Skeletal muscle satellite cell (primary cell): ENCODE results near the gene NLRP5.
"Not testable (repeated sequence)": the region's sequence is repeated elsewhere in the genome, so short reads cannot be mapped to it uniquely, and the experiment has no call there.

Experiments used
- H3K27me3 ChIP-seq: 2 replicates; pipeline ENCODE4 v1.7.0; 2013; ENCODE audit warnings: low read length; ENCODE audit not compliant: control insufficient read depth, insufficient read depth
- H3K36me3 ChIP-seq: 2 replicates; pipeline ENCODE4 v1.7.0; 2013; ENCODE audit warnings: mild to moderate bottlenecking, control low read depth, low read length; ENCODE audit not compliant: insufficient read depth
- H3K4me1 ChIP-seq: 2 replicates; pipeline ENCODE4 v1.7.0; 2013; ENCODE audit warnings: low read length; ENCODE audit not compliant: control insufficient read depth, insufficient read depth
- H3K4me2 ChIP-seq: 2 replicates; pipeline ENCODE4 v1.7.0; 2013; ENCODE audit warnings: mild to moderate bottlenecking, low read length
- H3K4me3 ChIP-seq: 2 replicates; pipeline ENCODE4 v1.7.0; 2013; ENCODE audit warnings: low read length
- H3K9ac ChIP-seq: 2 replicates; pipeline ENCODE4 v1.7.0; 2013; ENCODE audit warnings: mild to moderate bottlenecking, low read depth, low read length, moderate library complexity
- H3K9me3 ChIP-seq: replicated peaks from 2 replicates; pipeline ENCODE4 v1.7.0; 2013; ENCODE audit warnings: mild to moderate bottlenecking, control low read depth, low read length

NLRP5 gene

DNA sequence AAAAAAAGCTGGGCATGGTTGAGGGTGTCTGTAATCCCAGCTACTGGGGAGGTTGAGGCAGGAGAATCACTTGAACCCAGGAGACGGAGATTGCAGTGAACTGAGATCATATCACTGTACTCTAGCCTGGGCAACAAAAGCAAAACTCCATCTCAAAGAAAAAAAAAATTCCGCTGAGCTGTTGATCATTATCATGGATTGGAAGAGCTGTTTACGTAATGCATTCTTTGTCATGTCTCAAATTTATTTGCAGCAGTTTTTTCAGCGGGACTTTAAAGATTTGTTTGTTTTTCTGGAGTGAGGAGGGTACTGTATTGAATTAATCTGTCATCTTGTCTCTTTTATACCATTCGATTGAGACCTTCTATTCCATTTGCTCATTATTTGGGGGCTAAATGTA lies 4.3 kb downstream of the NLRP5 start:
- Histone ChIP-seq H3K9me3 (peaks cover 2% of the 10 kb centered on the region), H3K36me3 (no peaks in the 10 kb centered on the region), H3K4me3 (no peak overlapping the region), H3K4me1 (no peaks in the 10 kb centered on the region), H3K9ac (no peak overlapping the region), H3K4me2 (no peak overlapping the region), H3K27me3 (no peaks in the 10 kb centered on the region)

DNA sequence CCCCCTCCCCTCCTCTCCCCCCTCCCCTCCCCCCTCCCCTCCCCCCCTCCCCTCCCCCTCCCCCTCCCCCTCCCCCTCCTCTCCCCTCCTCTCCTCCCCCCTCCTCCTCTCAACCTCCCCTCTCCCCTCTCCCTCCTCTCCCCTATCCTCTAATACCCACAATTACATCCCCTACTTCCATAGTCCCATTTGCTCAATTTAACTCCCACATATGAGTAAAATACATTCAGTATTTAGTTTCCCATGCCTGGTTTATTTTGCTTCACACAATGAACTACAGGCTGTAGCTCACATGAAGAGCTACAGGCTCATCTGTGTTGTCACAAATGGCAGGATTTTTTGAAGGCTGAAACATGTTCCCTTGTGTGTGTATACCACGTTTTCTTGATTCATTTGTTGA lies 6.9 kb downstream of the NLRP5 start:
- Histone ChIP-seq H3K4me1 (no peaks in the 10 kb centered on the region), H3K4me3 (no peak overlapping the region), H3K36me3 (no peaks in the 10 kb centered on the region), H3K4me2 (no peak overlapping the region), H3K9ac (no peak overlapping the region), H3K27me3 (no peaks in the 10 kb centered on the region), H3K9me3 (no peaks in the 10 kb centered on the region)

DNA sequence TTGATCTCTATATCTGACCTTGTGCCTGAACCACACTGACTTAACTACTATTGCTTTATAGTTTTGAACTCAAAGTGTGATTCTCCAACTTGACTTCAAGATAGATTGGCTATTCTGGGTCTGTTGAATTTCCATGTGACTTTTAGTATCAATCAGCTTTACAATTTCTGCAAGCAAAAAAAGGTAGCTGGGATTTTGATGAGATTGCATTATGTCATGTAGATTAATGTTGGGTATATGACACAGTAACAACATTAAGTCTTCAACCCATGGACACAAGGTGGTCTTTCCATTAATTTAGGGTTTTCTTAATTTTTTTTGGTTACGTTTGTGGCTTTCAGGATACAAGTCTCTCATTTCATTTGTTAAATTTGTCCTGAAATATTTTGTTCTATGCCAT lies 28.2 kb downstream of the NLRP5 start:
- Histone ChIP-seq H3K36me3 (no peaks in the 10 kb centered on the region), H3K4me1 (no peaks in the 10 kb centered on the region), H3K4me3 (no peak overlapping the region), H3K27me3 (no peaks in the 10 kb centered on the region), H3K4me2 (no peak overlapping the region), H3K9me3 (peaks cover 5% of the 10 kb centered on the region), H3K9ac (no peak overlapping the region)

DNA sequence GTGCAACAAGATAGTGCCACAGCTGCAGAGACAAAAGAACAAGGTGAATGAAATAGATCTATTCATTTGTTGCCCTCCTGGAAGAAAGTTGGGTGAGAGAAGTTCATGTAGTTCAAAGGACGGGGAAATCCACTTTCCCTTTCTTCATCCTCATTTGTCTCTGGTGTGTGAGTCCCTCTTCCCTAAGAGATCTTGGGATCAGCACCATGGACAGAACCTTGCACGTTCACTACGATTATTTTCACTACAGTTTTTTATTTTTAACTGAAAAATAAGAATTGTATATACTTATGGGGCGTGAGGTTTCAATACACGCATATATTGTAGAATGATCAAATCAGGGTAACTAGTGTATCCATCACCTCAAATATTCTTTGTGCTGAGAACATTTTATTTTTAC lies 29.2 kb downstream of the NLRP5 start:
- Histone ChIP-seq H3K36me3 (no peaks in the 10 kb centered on the region), H3K4me2 (no peak overlapping the region), H3K4me1 (no peaks in the 10 kb centered on the region), H3K27me3 (no peaks in the 10 kb centered on the region), H3K4me3 (no peak overlapping the region), H3K9me3 (no peaks in the 10 kb centered on the region), H3K9ac (no peak overlapping the region)

DNA sequence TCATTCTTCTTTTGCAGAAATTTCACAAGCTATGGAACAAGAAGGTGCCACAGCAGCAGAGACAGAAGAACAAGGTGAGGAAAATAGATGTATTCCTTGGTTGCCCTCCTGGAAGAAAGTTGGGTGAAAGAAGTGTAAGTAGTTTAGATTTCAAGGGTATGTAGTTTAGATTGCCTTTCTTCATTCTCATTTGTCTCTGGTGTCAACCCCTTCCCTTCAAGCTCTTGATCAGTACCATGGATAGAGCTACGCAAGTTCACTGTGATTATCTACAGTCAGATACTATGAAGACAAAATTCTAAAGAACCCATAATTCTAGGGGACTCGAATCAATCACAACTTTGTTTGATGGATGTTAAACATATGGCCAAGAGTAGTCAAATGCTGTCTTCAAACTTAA lies 32.8 kb downstream of the NLRP5 start:
- not testable (repeated sequence) for H3K36me3 ChIP-seq, H3K9me3 ChIP-seq, H3K9ac ChIP-seq, H3K4me1 ChIP-seq, H3K27me3 ChIP-seq, H3K4me2 ChIP-seq, H3K4me3 ChIP-seq

DNA sequence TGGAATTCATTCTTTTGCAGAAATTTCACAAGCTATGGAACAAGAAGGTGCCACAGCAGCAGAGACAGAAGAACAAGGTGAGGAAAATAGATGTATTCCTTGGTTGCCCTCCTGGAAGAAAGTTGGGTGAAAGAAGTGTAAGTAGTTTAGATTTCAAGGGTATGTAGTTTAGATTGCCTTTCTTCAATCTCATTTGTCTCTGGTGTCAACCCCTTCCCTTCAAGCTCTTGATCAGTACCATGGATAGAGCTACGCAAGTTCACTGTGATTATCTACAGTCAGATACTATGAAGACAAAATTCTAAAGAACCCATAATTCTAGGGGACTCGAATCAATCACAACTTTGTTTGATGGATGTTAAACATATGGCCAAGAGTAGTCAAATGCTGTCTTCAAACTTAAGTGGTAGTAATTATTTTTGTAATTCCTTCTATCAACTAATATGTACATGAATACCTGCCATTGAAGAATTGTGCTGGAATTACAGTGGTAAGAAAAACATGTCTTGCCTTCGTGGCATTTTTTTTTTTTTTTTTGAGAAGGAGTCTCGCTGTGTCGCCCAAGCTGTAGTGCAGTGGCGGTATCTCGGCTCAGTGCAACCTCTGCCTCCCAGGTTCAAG lies 33.9 kb downstream of the NLRP5 start:
- not testable (repeated sequence) for H3K36me3 ChIP-seq, H3K9me3 ChIP-seq, H3K27me3 ChIP-seq, H3K4me3 ChIP-seq, H3K4me1 ChIP-seq, H3K9ac ChIP-seq, H3K4me2 ChIP-seq

DNA sequence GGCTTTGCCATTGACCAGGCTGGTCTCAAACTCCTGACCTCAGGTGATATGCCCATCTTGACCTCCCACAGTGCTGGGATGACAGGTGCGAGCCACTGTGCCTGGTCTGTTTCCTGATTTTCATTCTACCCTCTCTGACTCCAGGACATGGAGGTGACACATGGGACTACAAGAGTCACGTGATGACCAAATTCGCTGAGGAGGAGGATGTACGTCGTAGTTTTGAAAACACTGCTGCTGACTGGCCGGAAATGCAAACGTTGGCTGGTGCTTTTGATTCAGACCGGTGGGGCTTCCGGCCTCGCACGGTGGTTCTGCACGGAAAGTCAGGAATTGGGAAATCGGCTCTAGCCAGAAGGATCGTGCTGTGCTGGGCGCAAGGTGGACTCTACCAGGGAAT lies 40.2 kb downstream of the NLRP5 start:
- Histone ChIP-seq H3K27me3 (no peaks in the 10 kb centered on the region), H3K4me1 (no peaks in the 10 kb centered on the region), H3K9me3 (peaks cover 5% of the 10 kb centered on the region), H3K4me2 (no peak overlapping the region), H3K4me3 (no peak overlapping the region), H3K36me3 (no peaks in the 10 kb centered on the region), H3K9ac (no peak overlapping the region)

DNA sequence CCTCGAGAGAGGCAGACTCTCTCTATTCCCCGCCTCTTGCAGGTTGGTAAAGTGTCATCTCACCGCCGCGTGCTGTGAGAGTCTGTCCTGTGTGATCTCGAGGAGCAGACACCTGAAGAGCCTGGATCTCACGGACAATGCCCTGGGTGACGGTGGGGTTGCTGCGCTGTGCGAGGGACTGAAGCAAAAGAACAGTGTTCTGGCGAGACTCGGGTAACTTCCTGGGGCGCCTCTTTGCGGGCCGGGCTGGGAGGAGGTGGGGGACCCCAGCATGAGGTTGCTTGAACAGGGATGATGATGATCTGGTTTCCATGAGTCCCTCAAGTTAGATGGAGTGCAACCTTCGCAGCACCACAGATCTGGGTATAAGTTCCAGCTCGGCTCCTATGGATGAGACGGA lies 67.0 kb downstream of the NLRP5 start:
- H3K9ac ChIP-seq: no peak overlapping the region
- no peaks in the 10 kb centered on the region for H3K4me1 ChIP-seq
- no peaks in the 10 kb centered on the region for H3K27me3 ChIP-seq
- H3K4me3 ChIP-seq: no peak overlapping the region
- no peak overlapping the region for H3K4me2 ChIP-seq
- no peaks in the 10 kb centered on the region for H3K36me3 ChIP-seq
- H3K9me3 ChIP-seq: no peaks in the 10 kb centered on the region

DNA sequence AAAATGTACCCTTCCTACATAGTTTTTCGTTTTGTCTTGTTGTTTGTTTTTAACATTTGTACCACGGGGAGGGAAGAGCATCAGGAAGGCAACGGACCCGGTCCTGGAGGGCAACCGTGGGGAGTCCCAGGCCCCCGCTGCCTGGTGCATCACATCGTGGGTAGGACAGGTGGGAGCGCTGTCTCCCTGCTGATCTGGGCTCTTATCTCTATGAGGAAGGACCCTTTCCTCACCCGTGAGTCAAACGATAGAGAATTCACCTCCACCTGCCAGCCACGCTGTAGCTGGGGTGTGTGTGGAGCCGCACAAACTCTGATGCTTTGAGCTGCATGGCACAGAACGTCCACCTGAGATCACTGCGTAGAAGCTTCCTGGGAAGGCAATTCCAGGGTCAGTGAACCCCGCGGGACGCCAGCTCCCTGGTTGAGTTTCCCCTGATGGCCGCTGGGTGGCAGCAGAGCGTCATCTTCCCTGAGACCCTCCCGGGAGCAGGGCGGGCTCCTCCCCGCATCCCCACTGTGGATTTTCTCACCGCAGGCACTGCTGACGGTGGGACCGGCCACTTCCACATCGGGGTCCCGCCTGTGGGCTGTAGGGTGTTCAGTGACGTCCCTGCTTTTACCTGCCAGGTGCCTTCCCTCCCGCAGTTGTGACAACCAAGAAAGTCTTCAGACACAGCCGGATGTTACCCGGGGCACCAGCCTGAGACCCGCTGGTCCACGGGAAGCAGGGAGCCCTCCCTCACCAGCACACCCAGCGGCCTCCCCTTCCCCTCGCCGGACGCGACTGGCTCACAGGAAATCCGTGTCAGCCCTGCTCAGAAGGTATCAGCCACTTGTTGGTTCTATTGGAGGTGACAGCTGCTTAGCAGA lies 79.8 kb downstream of the NLRP5 start:
- Histone ChIP-seq H3K4me1 (peaks cover 3% of the 10 kb centered on the region), H3K9me3 (no peaks in the 10 kb centered on the region), H3K4me3 (peak overlapping the region; percentile 57), H3K36me3 (no peaks in the 10 kb centered on the region), H3K4me2 (peak overlapping the region; percentile 76), H3K27me3 (no peaks in the 10 kb centered on the region), H3K9ac (no peak overlapping the region)

DNA sequence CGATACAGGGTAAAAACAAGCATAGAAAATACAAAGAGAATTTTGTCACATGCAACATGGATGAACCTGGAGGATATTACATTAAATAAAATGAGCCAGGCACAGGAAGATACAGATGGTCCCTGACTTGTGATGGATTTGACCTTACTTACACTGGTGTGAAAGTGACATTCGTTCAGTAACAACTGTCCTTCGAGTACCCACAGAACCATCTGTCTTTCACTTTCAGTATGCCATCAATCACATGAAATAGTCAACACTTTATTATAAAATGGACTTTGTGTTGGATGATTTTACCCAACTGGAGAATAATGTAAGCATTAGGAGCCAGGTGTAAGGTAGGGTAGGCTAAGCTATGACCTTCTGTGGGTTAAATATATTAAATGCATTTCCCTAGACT lies 83.1 kb downstream of the NLRP5 start:
- no peaks in the 10 kb centered on the region for H3K36me3 ChIP-seq
- H3K4me3 ChIP-seq: no peak overlapping the region
- no peak overlapping the region for H3K4me2 ChIP-seq
- H3K27me3 ChIP-seq: no peaks in the 10 kb centered on the region
- peaks cover 3% of the 10 kb centered on the region for H3K4me1 ChIP-seq
- no peaks in the 10 kb centered on the region for H3K9me3 ChIP-seq
- H3K9ac ChIP-seq: no peak overlapping the region

DNA sequence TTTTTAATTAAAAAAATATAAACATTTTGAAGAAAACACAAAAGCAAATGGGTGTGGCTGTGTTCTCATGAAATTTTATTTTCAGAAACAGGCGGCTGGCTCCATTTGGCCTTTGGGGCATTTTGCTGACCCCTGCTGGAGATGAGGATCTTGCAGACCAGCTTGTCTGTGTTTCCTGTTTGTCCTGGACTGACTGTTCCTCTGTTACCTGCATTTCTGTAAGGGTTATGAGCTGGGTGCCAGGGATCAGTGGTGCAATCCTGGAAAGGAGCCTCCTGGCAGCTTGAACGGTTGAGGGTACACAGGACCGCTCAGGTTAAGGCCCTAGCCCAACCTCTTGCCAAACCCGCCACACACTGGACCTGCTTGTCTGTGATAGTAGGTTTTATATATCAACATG lies 84.6 kb downstream of the NLRP5 start:
- Histone ChIP-seq H3K4me3 (no peak overlapping the region), H3K27me3 (no peaks in the 10 kb centered on the region), H3K4me2 (no peak overlapping the region), H3K36me3 (no peaks in the 10 kb centered on the region), H3K4me1 (peaks cover 3% of the 10 kb centered on the region), H3K9ac (no peak overlapping the region), H3K9me3 (no peaks in the 10 kb centered on the region)

DNA sequence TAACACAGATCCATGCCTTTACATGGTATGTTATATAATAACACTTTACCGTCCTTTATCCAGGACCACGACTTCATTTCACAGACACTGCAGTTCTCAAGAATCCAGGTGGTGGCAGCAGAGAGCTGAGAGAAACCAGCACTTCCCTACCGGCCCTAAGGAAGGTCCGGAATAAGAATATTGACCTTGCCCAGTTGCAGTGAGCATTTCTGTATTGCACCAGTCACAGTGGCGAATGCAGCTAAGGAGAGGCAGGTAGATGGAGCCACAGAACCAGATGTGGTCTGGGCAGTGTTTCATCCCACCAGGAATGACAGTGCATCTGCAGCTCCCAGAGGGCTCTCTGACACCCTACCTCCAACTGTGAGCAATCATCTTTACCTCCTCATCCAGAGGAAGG lies 89.9 kb downstream of the NLRP5 start:
- Histone ChIP-seq H3K9ac (no peak overlapping the region), H3K36me3 (no peaks in the 10 kb centered on the region), H3K27me3 (no peaks in the 10 kb centered on the region), H3K4me1 (peaks cover 9% of the 10 kb centered on the region), H3K9me3 (no peaks in the 10 kb centered on the region), H3K4me2 (no peak overlapping the region), H3K4me3 (no peak overlapping the region)
